HG03139 (cell line): ENCODE measurements around the gene SUPT4H1.

Source experiments
- ATAC-seq: cut with Tn5 transposase; IDR thresholded peaks from one replicate; pipeline ENCODE4 v1.9.1; 2021; ENCODE audit not compliant: unreplicated experiment

Gene SUPT4H1

GRCh38 chr17:58320163-58320558 is 31.8 kb downstream of the SUPT4H1 start:
- no peak for ATAC-seq

DNA sequence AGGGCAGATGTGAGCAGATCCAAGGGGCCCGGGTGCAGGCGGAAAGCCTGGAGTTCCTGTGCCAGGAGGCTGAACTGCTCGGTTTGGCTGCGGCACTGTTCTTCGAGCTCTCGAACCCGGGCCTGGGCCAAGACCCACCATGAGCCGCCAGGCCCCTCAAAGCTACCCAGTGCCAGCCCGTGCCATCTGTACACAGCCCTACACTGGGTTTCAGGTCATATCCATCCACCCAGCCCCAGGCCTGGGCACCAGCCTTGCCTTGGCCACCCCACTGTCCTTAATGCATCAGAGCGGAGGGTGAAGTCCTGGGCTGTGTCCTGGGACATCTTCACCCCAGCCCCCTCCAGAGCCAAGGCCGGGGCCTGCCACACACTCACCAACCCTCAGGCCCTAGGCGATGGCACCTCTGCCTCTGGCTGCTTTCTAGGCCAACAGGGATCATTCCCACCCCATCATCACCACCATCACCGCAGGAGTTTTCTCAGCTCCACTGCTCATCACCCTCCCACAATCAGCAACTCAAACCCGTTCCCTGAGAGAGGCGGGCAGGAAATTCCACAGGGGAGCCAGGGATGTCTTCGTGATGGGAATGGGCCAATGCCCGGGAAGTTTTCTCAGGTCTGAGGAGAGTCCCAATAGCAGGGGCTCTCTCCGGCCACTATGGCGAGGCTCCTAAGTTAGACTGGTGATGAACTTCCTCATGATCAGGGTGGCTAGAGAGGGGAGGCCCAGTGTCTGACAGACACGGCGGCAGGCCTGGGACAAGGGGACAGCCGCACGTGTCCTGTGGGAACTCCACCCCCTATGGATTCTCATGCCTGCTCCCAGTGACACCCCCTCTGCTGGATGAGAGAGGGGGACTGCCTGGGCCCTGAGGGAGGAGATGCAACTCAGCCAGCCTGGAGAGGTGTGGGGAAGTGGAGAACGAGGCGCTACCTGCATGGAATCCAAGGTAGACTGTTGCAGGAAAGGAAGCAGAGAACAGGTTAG is 32.5 kb downstream of the SUPT4H1 start:
- ATAC-seq, result no peak

DNA sequence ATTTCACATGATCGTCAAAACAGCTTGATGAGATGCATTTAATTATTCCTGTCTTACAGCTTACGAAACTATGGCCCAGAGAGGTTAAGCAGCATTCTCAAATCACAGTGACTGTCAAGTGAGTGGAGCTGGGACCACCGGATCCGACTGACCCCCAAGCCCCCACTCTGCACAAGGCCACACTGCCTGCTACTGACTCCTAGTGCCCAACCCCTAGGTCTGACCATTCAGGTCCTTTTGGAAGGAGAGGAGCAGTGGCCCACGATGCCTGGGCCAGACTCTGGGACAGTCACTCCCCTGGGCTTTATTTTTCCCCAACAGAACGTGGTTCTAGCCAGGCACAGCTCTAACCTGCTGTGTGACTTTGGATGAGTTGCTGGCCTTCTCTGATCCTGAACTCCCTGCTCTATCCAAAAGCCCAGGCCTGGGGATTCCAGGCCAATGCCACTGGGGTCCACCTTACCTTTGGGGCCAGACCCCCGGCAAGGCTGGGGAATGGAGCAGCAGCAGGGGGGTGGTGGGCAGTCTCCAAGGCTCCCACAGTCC is 33.3 kb downstream of the SUPT4H1 start:
- ATAC-seq, result no peak

- ATAC-seq, result no peak
Measured at GRCh38 chr17:58318065-58318481, 33.9 kb downstream of the SUPT4H1 start.

GRCh38 chr17:58317421-58318064 is 34.5 kb downstream of the SUPT4H1 start:
- ATAC-seq, result no peak

- no peak for ATAC-seq
Measured at GRCh38 chr17:58316260-58316960, 35.6 kb downstream of the SUPT4H1 start.

GRCh38 chr17:58315750-58316149 is 36.3 kb downstream of the SUPT4H1 start:
- no peak for ATAC-seq

- ATAC-seq, result no peak
Measured at GRCh38 chr17:58315281-58315711, 36.7 kb downstream of the SUPT4H1 start.

DNA sequence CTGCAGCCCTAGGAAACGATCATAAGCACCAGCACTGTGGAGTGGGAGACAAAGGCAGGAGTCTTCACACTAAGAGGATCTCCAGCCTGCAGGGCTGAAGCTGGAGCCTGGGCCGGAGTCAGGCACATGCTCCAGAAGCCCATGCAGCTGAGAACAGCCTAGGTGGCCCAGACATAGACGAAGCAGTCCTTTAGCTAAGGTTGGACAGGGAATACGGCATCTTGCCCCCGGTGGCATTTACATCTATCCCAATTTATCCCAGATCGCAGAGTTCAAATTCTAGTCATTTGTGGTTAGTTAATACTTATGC is 37.3 kb downstream of the SUPT4H1 start:
- ATAC-seq, result no peak

DNA sequence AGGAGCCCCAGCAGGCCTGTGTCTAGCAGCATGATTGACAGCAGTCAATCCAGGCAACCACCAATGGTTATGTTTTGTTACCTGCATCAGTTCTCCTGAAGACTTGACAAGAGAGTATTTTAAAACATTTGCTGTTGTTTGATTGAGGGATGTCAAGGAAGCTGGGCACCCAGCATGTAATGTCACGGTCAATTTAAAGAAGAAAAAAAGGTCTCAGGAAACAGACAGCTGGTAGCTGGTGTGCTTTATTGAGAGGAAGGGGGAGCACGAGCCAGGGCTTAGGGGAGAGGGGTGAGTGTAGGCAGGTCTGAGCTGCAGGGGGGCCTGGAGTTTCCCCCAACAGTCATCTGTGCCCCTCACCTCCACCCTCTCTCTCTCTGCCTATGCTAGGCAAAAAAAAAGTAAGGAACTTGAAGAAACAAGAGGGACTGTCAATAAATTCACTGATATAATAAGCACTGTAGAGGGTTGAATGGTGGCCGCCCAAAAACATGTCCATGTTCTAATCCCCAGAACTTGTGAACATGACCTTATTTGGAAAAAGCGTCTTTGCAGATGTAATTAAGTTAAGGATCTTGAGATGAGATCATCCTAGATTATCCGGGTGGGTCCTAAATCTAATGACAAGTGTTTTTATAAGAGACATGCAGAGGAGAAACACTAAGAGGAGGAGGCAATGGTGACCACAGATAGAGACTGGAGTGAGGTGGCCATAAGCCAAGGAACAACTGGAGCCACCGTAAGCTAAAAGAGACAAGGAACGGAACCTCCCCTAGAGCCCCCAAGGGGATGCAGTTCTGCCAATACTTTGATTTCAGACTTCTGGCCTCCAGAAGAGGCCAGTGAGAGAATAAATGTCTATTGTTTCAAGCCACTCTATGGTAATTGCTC is 37.9 kb downstream of the SUPT4H1 start:
- ATAC-seq, result no peak

- ATAC-seq, result no peak
Measured at GRCh38 chr17:58312829-58313228, 39.2 kb downstream of the SUPT4H1 start.

- no peak for ATAC-seq
Measured at GRCh38 chr17:58312021-58312630, 39.9 kb downstream of the SUPT4H1 start.

- ATAC-seq, result no peak
Measured at GRCh38 chr17:58311429-58311894, 40.5 kb downstream of the SUPT4H1 start.

- no peak for ATAC-seq
Measured at GRCh38 chr17:58310511-58311428, 41.2 kb downstream of the SUPT4H1 start.

DNA sequence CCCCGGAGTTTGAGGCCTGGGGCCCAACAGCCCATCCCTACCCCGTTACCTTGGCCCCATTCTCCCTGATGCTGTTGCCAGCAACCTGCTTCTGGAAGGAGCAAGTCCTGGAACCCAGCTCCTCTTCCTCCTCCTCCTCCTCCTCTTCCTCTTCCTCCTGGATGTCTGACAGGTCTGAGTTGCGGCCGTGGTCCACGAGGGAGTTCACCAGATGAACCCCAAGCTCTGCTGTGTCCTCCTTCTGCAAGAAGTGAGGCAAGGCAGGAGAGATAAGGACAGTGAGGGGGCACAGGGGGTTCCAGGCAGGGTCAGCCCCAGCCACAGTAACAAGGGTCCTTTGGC is 42.1 kb downstream of the SUPT4H1 start:
- no peak for ATAC-seq

GRCh38 chr17:58308985-58309917 is 42.8 kb downstream of the SUPT4H1 start:
- no peak for ATAC-seq

GRCh38 chr17:58308173-58308984 is 43.6 kb downstream of the SUPT4H1 start:
- ATAC-seq, result no peak
